MM.1S (cell line): ENCODE results near the gene PJA1.

Source experiments
- EZH2 ChIP-seq: fragments of 300-600 bp; sonication (generic); optimal IDR thresholded peaks from 2 replicates; pipeline ENCODE3; 2017; ENCODE audit warnings: low read depth, mild to moderate bottlenecking, antibody characterized with exemption, low read length, mixed read lengths
- EZH2phosphoT487 ChIP-seq: fragments of 300-600 bp; sonication (generic); IDR thresholded peaks from 2 replicates; pipeline ENCODE4 v1.6.1; 2018; ENCODE audit warnings: antibody characterized with exemption, low read length
- TF ChIP-seq, protein P1 (sequence below): fragments of 300-600 bp; sonication (generic); IDR thresholded peaks from 2 replicates; pipeline ENCODE4 v1.5.1; 2016; ENCODE audit warnings: antibody characterized with exemption, low read length, mixed read lengths

DNA sequence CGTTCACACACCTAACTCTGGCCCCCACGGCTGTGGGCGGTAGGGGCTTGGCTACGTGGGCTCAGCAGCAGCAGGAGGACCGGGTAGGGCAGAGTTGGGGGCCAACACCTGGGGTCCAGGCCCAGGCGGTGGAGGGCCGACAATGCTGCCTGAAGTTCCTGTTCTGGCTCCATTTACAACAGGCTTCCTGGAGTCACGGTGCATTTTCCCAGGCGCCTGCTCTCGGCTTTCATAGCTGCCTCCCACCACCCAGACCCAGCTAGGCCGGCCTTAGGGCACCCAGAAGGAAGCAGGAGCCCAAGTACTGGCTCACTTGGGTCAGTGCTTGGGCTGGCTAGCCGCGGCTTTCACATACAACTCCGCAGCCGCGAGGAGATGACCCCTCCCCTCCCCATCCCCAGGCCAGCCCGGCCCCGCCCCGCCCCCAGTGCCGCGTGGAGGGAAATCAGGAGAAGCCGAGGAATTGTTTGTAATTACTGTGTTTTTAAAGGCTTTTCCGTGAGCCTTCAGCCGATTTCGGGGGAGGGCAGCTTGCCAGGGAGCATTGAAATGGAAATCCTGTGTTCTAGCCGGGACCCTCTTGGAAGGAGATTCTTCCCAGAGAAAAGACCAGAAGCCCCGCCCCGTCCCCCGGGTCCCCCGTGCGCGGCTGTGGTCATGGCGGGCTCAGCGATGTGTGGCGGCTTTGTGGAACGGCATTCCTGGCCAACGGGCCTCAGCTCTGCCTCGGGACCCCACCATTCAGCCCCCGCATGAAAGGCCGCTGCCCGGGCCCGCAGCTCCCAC, 28.5 kb downstream of the PJA1 start:
- TF ChIP-seq, protein P1, sequence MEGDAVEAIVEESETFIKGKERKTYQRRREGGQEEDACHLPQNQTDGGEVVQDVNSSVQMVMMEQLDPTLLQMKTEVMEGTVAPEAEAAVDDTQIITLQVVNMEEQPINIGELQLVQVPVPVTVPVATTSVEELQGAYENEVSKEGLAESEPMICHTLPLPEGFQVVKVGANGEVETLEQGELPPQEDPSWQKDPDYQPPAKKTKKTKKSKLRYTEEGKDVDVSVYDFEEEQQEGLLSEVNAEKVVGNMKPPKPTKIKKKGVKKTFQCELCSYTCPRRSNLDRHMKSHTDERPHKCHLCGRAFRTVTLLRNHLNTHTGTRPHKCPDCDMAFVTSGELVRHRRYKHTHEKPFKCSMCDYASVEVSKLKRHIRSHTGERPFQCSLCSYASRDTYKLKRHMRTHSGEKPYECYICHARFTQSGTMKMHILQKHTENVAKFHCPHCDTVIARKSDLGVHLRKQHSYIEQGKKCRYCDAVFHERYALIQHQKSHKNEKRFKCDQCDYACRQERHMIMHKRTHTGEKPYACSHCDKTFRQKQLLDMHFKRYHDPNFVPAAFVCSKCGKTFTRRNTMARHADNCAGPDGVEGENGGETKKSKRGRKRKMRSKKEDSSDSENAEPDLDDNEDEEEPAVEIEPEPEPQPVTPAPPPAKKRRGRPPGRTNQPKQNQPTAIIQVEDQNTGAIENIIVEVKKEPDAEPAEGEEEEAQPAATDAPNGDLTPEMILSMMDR: no peak
- TF ChIP-seq EZH2 (no peak), EZH2phosphoT487 (no peak)
